GM18867 (cell line): Measurements from ENCODE around the gene HDHD3.
"Not testable (repeated sequence)": the region's sequence is repeated elsewhere in the genome, so short reads cannot be mapped to it uniquely, and the experiment has no call there.

Source experiments
- ATAC-seq: cut with Tn5 transposase; IDR thresholded peaks from one replicate; pipeline ENCODE4 v1.9.1; 2021; ENCODE audit warnings: mild to moderate bottlenecking, moderate library complexity; ENCODE audit not compliant: unreplicated experiment

Gene HDHD3

GRCh38 chr9:113390192-113390960 lies 13.6 kb upstream of the HDHD3 start:
- no peak for ATAC-seq

- ATAC-seq = no peak
These were observed 12.7 kb upstream of the HDHD3 start for GRCh38 chr9:113389451-113389850.

DNA sequence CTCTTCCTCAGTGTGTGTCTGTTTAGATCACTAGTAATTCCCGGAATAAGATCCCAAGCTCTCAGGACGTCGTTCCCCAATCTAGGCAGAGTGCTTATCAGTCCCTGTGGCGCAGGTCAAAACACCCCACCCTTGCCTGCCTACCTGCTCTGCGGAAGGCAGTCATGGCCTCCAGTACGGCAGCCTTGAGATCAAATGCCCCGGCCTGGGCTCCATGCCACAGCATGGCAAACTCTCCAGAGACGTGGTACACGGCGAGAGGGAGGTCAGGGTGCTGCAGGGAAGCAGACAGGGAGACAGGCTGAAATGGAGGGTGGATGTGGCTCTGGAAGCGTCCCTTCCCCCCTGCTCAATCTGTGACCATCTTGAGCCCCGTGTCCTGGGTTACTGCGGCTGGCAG lies 12.0 kb upstream of the HDHD3 start:
- ATAC-seq = no peak

GRCh38 chr9:113387560-113388230 lies 10.9 kb upstream of the HDHD3 start:
- no peak for ATAC-seq

DNA sequence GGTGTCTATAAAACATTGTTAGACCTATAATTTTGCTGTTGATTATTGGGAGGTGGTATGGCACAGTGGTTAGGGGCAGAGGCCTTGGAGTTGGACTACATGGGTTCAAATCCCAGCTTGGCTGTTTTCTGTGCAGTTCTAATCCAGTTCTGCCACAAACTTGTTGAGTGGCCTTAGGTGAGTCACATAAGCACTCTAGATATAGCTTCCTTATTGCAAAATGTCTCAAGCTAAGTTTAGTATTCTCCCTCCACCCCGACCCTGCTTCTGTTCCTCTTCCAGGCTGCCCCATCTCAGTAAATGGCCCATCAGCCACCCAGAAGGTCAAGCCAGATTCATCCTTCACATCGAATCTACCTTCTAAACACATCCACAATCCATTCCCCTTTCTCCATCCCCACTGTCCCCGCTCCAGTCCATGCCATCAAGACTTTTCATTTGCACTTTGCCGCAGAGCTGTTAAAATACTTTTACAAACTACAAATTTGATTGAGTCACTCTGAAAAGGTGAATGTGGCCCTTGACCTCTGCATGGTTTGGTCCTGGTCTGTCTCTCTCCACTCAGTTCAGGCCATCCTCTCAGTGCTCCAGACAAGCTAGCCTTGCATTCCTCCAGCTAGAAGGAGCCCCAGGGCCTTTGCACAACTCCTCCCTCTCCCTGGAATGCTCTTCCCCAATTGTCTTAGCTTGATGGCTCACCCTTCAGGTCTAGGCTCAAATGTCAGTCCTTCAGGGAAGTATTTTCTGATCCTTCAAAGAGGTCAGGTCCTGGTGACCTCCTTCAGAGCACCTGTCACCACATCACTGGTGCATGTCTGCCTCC lies 10.0 kb upstream of the HDHD3 start:
- no peak for ATAC-seq

GRCh38 chr9:113381909-113382411 lies 5.2 kb upstream of the HDHD3 start:
- no peak for ATAC-seq

DNA sequence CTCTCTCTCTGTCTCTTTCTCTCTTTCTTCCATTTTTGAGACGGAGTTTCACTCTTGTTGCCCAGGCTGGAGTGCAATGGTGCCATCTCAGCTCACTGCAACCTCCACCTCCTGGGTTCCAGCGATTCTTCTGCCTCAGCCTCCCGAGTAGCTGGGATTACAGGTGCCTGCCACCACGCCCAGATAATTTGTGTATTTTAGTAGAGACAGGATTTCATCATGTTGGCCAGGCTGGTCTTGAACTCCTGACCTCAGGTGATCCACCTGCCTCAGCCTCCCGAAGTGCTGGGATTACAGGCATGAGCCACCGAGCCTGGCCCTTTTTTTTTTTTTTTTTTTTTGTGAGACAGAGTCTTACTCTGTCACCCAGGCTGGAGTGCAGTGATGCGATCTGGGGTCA lies 4.7 kb upstream of the HDHD3 start:
- not testable (repeated sequence) for ATAC-seq

DNA sequence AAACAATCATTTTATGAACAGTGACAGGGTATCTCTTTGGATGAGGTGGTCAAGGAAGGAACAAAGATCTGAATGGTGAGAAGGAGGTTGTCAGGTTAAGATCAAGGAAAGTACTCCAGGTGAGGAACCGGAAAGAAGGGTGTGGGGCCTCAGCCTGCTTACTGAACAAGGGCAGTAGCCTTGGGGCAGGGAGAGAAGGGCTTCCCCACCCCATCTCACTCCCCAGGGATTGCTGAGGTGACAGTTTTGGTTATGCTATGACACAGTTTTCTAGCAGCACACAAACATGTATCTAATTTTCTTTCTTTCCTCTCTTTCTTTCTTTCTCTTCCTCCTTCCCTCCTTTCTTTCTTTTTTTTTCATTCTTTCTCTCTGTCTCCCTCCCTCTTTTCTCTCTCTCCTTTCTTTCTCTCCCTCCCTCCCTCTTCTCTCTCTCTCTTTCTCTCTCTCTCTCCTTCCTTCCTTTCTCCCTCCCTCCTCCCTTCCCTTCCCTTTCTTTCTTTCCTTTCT lies 4.1 kb upstream of the HDHD3 start:
- ATAC-seq = peak; percentile 43

- not testable (repeated sequence) for ATAC-seq
These were observed 3.0 kb upstream of the HDHD3 start for GRCh38 chr9:113379829-113380210.

- ATAC-seq = not testable (repeated sequence)
These were observed 2.5 kb upstream of the HDHD3 start for GRCh38 chr9:113379094-113379828.

GRCh38 chr9:113375057-113376023 lies 1.4 kb downstream of the HDHD3 start:
- ATAC-seq = no peak

DNA sequence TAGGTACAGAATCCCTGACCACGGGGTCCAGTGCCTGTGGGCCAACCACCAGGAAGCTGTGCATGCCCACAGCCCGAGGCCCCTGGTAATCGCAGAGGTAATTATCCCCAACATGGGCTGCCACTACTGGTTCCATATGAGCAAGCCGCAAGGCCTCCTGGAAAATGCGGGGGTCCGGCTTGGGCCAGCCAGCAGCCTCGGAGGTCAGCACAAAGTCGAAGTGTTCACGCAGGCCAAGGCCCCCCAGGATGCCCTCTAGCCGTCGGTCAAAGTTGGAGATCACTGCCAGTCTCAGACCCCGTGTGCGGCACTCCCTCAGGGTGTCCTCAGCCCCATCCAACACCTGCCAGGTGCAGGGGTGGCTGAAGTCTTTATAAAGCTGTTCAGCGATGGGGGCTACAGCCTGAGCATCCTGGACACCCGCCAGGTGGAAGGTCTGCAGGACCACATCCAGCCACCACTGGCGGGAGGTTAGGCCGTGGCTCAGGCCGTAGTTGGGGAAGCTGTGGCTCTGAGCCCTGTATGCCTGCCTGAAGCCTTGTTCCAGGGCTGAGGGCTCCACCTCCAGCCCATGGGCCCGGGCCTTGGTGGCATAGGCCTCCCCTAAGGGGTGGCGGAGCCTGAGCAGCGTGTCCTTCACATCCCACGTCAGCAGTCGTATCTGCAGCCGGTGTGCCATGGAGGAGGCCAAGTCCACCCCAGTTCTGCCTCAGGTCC lies 3.0 kb downstream of the HDHD3 start:
- no peak for ATAC-seq

GRCh38 chr9:113373256-113373655 lies 3.5 kb downstream of the HDHD3 start:
- ATAC-seq = no peak

DNA sequence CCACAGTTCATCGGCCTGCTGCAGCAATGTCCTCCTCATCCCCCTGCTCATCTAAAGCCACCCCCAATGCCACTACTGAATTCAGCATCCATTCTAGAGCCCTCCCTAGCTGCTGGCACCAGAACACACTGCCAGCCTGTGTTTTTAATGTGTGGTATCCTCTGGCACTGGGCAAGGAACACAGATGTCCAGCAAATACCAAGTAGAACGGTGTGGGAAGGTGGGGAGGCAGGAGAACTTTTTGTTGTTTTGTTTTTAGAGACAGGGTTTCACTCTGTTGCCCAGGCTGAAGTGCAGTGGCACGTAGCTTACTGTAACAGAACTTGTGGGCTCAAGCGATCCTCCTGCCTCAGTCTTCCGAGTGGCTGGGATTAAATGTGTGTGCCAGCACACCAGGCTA lies 4.7 kb downstream of the HDHD3 start:
- no peak for ATAC-seq

DNA sequence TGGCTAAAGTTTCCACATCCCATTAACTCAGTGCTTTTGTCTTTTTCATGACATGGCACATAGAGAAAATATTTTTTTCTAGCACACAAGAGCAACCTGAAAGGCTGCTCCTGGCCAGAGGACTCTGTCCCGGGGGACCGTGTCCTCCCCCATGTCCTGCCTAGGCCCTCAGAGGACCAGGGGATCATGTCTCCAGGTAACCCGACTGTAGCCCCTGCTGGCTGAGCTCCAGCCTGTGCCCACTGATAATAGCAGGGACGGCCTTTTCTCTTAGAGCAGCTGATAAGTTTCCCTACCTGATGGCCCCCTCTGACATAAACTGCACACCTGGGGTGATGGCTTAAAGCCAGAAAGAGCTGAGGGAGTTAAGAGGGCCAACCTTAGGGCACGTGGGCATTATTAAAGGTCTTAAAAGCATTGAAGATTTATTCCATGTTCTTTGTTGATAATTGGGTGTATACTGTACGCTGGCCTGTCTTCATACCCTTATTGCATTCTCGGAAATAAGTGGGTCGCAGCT lies 5.9 kb downstream of the HDHD3 start:
- no peak for ATAC-seq

DNA sequence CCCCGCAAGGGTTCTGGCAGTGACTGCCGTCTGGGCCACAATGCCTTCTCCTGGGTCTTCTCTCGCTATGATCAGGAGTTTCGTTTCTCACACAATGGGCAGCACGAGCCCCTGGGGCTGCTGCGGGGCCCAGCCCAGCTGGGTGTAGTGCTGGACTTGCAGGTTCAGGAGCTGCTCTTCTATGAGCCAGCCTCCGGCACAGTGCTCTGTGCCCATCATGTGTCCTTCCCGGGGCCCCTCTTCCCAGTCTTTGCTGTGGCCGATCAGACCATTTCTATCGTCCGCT lies 7.0 kb downstream of the HDHD3 start:
- ATAC-seq = no peak

DNA sequence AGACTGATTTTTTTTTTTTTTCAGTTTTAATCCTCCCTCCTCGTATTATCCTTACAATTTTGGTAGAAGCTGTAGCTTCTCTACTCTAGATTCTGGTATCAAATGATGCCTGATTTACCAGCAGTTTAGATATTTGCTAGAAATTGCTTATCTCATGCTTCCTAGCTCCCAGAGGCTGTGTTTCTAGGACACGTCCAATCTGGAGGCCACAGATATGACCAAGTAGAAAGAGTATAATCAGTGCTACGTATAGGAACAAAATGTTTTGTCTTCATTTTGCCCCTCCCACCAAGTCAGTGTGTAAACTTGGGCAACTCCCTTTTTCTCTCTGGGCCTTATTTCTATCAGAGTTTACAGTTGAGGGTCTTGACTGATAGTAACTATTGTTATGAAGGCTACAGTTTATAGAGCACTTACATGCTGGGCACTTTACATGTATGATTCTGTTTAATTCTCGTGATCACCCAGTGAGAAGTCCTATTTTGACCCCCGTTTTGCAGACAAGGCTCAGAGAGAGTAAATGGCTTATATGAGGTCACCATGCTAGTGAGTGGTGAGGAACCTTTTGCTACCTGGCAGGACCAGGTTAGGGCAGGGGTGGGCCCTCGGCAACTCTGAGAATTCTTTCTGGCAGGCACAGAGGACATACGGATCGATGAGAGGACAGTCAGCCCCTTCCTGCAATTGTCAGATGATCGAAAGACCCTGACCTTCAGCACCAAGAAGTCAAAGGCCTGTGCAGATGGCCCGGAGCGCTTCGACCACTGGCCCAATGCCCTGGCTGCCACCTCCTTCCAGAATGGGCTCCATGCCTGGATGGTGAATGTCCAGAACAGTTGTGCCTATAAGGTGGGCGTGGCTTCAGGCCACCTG lies 7.6 kb downstream of the HDHD3 start:
- no peak for ATAC-seq
